Erythroblast (primary cell): Measurements from ENCODE around the gene PLEKHH2.

Experiments
- GATA1 ChIP-seq: IDR thresholded peaks from 2 replicates; pipeline ENCODE4 v1.6.1; 2011; ENCODE audit warnings: low read depth, mild to moderate bottlenecking, control low read depth, low read length, moderate library complexity
- POLR2A ChIP-seq: IDR thresholded peaks from 2 replicates; pipeline ENCODE4 v1.6.1; 2011; ENCODE audit warnings: mild to moderate bottlenecking, low read length

DNA sequence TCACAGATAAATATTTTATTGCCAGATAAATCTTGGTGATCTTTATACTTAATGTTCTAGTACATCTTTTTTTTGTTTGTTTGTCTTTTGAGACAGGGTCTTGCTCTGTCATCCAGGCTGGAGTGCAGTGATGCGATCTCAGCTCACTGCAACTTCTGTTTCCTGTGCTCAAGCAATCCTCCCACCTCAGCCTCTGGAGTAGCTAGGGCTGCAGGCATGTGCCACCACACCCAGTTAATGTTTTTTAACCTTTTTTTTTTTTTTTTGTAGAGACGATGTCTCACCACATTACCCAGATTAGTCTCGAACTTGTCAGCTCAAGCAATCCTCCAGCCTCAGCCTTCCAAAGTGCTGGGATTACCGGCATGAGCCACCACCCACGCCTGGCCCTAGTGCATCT, 48.3 kb downstream of the PLEKHH2 start:
- TF ChIP-seq POLR2A (no peak), GATA1 (no peak)
